Heart right ventricle (tissue), 16 donors: ENCODE data around the gene DGKD. TPM values are rescaled to one million over a fixed set of nuclear protein-coding genes. Genes with fewer than 3 reads are reported as not detected.
A peak's percentile ranks its signal among the peaks of the same experiment; 100 is the strongest.

Experiments used
- ATAC-seq, 8 donors: fragments of 200-7000 bp; cut with Tn5 transposase; one replicate each; pipeline ENCODE4 v1.9.1; 2020; ENCODE audit warnings: mild to moderate bottlenecking in 8 of 8, moderate library complexity in 8 of 8, moderate number of reproducible peaks in 1 of 8
- DNase-seq, 2 donors: peaks; one replicate each; pipeline ENCODE4 v3.0.0-alpha.2; 2020
- H3K27ac ChIP-seq, 10 donors: fragments of 200-600 bp; sonication (generic) in 2 of 10; one replicate each; pipeline versions ENCODE4 v1.5.0 to v1.8.0; 2020 to 2022; ENCODE audit warnings: mild to moderate bottlenecking in 3 of 10
- H3K27me3 ChIP-seq, 7 donors: fragments of 200-600 bp; one replicate each; pipeline ENCODE4 v1.8.0; 2021 to 2022; ENCODE audit warnings: mild to moderate bottlenecking in 2 of 7
- H3K36me3 ChIP-seq, 9 donors: fragments of 200-600 bp; sonication (generic) in 1 of 9; one replicate each; pipeline versions ENCODE4 v1.5.0 to v1.8.0; 2020 to 2022; ENCODE audit warnings: mild to moderate bottlenecking in 2 of 9
- H3K4me1 ChIP-seq, 9 donors: fragments of 200-600 bp; sonication (generic) in 1 of 9; one replicate each; pipeline versions ENCODE4 v1.5.0 to v1.8.0; 2020 to 2022; ENCODE audit warnings: mild to moderate bottlenecking in 4 of 9
- H3K4me3 ChIP-seq, 10 donors: fragments of 200-600 bp; sonication (generic) in 2 of 10; one replicate each; pipeline versions ENCODE4 v1.5.0 to v1.8.0; 2020 to 2022; ENCODE audit warnings: mild to moderate bottlenecking in 7 of 10, moderate library complexity in 2 of 10
- H3K9me3 ChIP-seq, 11 donors: fragments of 200-600 bp in 10 of 11; sonication (generic) in 2 of 11; one replicate each; pipeline versions ENCODE4 v1.5.0 to v1.8.0; 2013 to 2022; ENCODE audit warnings: mild to moderate bottlenecking in 2 of 11, control low read depth in 1 of 11, moderate library complexity in 1 of 11
- WGBS, 2 donors: extraction: QIAGEN DNeasy Blood & Tissue Kit; methylation state at CpG; one replicate each; pipeline ENCODE4 v1.1.7; 2013; ENCODE audit warnings: inconsistent platforms in 1 of 2; 5-methylcytosine and 5-hydroxymethylcytosine counted together
- intact Hi-C, 10 donors: fragments of 100-400 bp; cut with DNase I; formaldehyde crosslinking; loops; one replicate each; pipeline versions ENCODE4 v1.11.1 to v1.14.2; 2022
- polyA plus RNA-seq, 2 donors: library from polyadenylated mRNA; stranded (reverse); fragments of 200-250 nt; gene quantifications; one replicate each; pipeline ENCODE4 v1.2.3, GENCODE V29; 2013
- total RNA-seq, 10 donors: library from RNA; stranded (reverse); fragmentation: NEBNext Ultra II Directional in 3 of 10; extraction: Animal tissue kit (Norgen Biotek cat#: 25700) in 3 of 10; gene quantifications; one replicate each; pipeline versions ENCODE4 v1.2.1 to v1.2.4, GENCODE V29; 2021 to 2023
- TF ChIP-seq, protein P1 (sequence below), 9 donors: fragments of 200-600 bp; sonication (generic) in 2 of 9; IDR thresholded peaks; one replicate each; pipeline versions ENCODE4 v1.5.0 to v1.8.0; 2021 to 2022; ENCODE audit warnings: antibody characterized with exemption in 9 of 9, mild to moderate bottlenecking in 5 of 9, moderate library complexity in 1 of 9
- donor health status: Arrhythmogenic right ventricular cardiomyopathy.
- donor health status: ischemic (EF 13 %, LVEDD 7.1; RV severe dilation, severe dysfunction).
- donor health status: healthy with polysubstance abuse.
- donor health status: DM: no; HTN: yes; CAD: no.
- donor health status: DM: no; HTN: no; CAD: no.
- donor health status: ischemic (EF 25% LVEDD 6.9; RV normal size, moderate dysfunction).
- donor health status: ischemic (EF 25% LVEDD 5.7; RV mildly dilated, moderate dysfunction).
- donor health status: healthy.
- donor health status: DM: yes; HTN: yes; CAD: no.
- donor health status: Ischemic cardiomyopathy.
- donor health status: ischemic (EF 35%, LVEDD 5.7; RV mildly dilated, moderate dysfunction).
- donor health status: nonischemic (EF 11% LVEDD 7.7; RV severe dilation, severe dysfunction).
- donor health status: DM: yes; HTN: yes; CAD: no.
- donor health status: PGD.
- donor health status: ischemic (EF 29% LVEDD 5.4; RV normal size, mild dysfunction).
- donor health status: nonischemic (EF 23%, LVEDD 6.1; RV moderate dilation, normal function).

The DGKD gene
- total and polyA plus RNA-seq, 12 donors, result 26.8 to 79.5 (median 44.7) TPM

DNA sequence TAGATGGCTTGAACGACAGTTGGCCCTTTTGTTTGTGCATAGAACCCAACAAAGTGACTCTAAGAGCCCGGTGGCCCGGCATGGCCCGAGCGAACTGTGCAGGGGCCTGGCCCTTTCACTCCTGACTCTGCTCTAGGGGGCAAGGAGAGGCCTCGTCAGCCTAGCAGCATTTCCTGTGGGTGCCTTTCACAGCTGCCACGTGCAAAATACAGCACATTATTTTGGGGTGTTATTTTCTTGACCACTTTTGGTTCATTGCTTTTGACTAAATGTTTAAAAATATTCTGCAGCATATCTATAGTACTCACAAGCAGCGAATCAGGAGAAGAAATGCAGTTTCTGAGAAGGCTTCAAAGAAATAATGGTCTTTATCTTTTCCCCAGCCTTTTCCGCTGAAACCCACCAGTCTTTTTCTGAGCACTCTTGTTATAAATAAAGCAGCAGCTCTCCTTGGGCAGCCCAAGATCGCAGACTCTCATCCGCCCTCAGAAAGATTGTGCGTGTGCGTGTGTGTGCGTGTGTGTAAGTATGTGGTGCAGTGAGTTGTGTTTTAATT is 31.3 kb downstream of the DGKD start:
- DNase-seq (no peak), ATAC-seq (no peak)
- intact Hi-C loops, result loop anchor here in 1 of 10 donors (5.0 kb wide), 1 partner anchor 57 kb away; no protein-coding TSS in a partner anchor
- H3K9me3 ChIP-seq, result no peaks in the 10 kb centered on the region
- TF ChIP-seq, protein P1, sequence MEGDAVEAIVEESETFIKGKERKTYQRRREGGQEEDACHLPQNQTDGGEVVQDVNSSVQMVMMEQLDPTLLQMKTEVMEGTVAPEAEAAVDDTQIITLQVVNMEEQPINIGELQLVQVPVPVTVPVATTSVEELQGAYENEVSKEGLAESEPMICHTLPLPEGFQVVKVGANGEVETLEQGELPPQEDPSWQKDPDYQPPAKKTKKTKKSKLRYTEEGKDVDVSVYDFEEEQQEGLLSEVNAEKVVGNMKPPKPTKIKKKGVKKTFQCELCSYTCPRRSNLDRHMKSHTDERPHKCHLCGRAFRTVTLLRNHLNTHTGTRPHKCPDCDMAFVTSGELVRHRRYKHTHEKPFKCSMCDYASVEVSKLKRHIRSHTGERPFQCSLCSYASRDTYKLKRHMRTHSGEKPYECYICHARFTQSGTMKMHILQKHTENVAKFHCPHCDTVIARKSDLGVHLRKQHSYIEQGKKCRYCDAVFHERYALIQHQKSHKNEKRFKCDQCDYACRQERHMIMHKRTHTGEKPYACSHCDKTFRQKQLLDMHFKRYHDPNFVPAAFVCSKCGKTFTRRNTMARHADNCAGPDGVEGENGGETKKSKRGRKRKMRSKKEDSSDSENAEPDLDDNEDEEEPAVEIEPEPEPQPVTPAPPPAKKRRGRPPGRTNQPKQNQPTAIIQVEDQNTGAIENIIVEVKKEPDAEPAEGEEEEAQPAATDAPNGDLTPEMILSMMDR (IDR thresholded peaks at IDR 0.05), result no peak
- 51 to 65% methylated on average over 14 of the region's 14 CpGs for WGBS, 2 donors
- H3K27ac ChIP-seq, result peak overlapping the region in 6 of 10 donors; percentile 44 to 92 (median 78)
- H3K27me3 ChIP-seq, result no peaks in the 10 kb centered on the region
- H3K4me3 ChIP-seq, result no peak overlapping the region
- H3K36me3 ChIP-seq, result peaks cover 0 to 24% (median 5%) of the 10 kb centered on the region in 9 donors
- H3K4me1 ChIP-seq, result peaks cover 17 to 61% (median 50%) of the 10 kb centered on the region in 9 donors

DNA sequence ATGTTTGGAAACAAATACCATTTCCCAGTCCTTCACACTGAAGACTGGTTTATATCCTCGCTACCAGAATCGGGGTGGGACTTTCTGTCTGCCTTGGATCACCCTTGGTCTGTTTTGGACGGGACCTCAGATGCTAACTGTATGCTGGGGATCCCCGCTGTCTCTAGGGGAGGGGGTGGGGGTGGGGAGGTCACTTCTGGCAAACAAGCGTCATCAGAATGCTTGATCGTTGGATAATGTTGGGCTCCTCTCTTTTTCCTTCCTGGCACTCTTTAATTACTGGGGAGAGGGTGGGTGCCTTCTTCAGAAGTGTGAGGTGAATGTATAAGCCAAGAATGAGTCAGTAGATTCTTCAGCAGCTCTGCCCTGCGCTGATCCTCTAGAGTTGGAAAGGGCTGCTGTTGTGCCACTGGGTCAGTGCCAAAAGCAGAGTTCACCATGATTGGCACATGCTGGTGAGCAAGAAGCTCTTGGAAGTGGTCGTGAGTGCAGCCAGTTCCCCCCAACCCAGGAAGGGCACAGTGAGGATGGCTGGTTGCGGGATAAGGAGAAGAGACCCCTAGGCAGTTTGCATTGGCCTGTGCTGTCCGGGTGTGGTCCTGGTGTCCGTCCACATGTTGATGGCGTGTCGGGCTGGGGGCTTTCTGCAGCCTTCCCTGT is 32.2 kb downstream of the DGKD start:
- intact Hi-C loops, result loop anchor here in 1 of 10 donors (5.0 kb wide), 1 partner anchor 56 kb away; no protein-coding TSS in a partner anchor
- DNase-seq (peak in 1 of 2 donors; percentile 16), ATAC-seq (peak in 7 of 8 donors; percentile 5 to 38 (median 29))
- Histone ChIP-seq H3K4me3 (no peak overlapping the region), H3K27me3 (no peaks in the 10 kb centered on the region), H3K36me3 (peaks cover 0 to 34% (median 11%) of the 10 kb centered on the region in 9 donors), H3K9me3 (no peaks in the 10 kb centered on the region), H3K4me1 (peaks cover 17 to 61% (median 50%) of the 10 kb centered on the region in 9 donors), H3K27ac (peak overlapping the region; percentile 11 to 92 (median 84))
- 53 to 59% methylated on average over 13 of the region's 13 CpGs for WGBS, 2 donors
- TF ChIP-seq, protein P1 (IDR thresholded peaks at IDR 0.05), result no peak

DNA sequence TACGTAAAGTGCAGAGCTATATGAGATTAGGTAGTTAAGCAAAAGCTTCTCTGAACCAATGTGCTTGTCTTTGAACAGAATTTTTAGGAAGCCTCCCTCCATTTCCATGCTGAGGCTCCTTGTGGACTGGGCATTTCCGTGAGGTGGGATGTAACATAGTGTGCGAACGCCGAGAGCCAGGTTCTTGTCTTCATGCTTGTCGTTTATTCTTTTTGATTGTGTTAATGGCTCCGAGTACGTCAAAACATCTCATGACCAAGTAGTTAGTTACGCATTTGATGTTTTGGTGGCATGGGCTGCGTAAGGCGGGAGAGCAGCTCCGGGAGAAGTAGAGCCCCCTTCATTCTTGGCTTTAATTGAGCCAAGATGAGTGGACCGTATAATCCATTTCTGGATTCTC is 32.9 kb downstream of the DGKD start:
- Histone ChIP-seq H3K27ac (peak overlapping the region; percentile 11 to 92 (median 84)), H3K9me3 (no peaks in the 10 kb centered on the region), H3K4me3 (peak overlapping the region in 4 of 10 donors; percentile 3 to 25 (median 16)), H3K4me1 (peaks cover 17 to 61% (median 49%) of the 10 kb centered on the region in 9 donors), H3K36me3 (peaks cover 0 to 41% (median 11%) of the 10 kb centered on the region in 9 donors), H3K27me3 (no peaks in the 10 kb centered on the region)
- ATAC-seq (peak in 4 of 8 donors; percentile 1 to 10 (median 8)), DNase-seq (no peak)
- 63 to 72% methylated on average over 13 of the region's 13 CpGs for WGBS, 2 donors
- intact Hi-C loops, result loop anchor here in 1 of 10 donors (5.0 kb wide), 1 partner anchor 55 kb away; no protein-coding TSS in a partner anchor
- TF ChIP-seq, protein P1 (IDR thresholded peaks at IDR 0.05), result no peak

DNA sequence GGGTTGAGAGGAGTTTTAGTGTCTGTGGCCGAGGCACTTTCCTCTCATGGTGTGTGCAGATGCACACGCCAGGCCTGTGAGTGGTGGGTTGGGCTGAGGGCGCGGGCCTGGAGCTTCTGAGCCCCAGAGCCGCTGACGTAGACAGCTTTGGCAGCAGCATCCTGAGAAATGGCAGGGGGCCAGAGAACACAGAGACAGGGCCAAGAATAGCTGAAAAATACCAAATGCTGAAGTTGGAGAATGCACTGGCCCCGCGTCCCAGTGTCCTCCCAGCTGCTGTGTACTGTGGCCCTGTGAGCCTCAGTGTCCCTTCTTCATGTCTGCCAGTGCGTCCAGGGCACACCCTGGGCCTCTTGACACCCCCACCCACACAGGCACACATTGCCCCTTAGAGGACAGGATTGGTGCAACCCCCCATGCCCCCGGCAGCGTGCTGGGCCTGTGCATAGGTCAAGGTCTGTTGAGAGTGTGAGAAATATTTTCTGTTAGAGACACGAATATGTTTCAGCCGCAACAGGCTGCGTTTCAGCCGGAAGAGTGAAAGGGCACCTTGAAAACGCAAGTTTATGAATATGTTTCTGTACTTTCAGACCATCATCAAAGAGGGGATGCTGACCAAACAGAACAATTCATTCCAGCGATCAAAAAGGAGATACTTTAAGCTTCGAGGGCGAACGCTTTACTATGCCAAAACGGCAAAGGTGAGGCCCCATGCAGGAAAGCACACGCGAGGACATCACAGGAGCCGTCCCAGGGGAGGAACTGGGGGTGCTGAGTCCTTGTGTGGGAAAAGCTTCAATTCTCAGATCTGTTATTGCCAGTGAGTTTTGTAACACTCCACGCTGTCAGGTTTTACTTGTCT is 33.6 kb downstream of the DGKD start:
- Histone ChIP-seq H3K4me3 (peak overlapping the region in 7 of 10 donors; percentile 2 to 25 (median 16)), H3K9me3 (no peaks in the 10 kb centered on the region), H3K27ac (peak overlapping the region; percentile 73 to 92 (median 84)), H3K27me3 (no peaks in the 10 kb centered on the region), H3K36me3 (peaks cover 0 to 43% (median 11%) of the 10 kb centered on the region in 9 donors), H3K4me1 (peaks cover 17 to 61% (median 49%) of the 10 kb centered on the region in 9 donors)
- 11 to 14% methylated on average over 25 of the region's 25 CpGs for WGBS, 2 donors
- DNase-seq, result peak; percentile 90 to 95
- TF ChIP-seq, protein P1 (IDR thresholded peaks at IDR 0.05), result no peak
- intact Hi-C loops, result loop anchor here in 1 of 10 donors (5.0 kb wide), 1 partner anchor 54 kb away; no protein-coding TSS in a partner anchor
- peak; percentile 94 to 97 (median 96) for ATAC-seq
